K562 (cell line): ENCODE results near the gene MINPP1. TPM values are rescaled to one million over a fixed set of nuclear protein-coding genes. Genes with fewer than 3 reads are reported as not detected.

Experiments
- CEBPB ChIP-seq: fragments of 450-650 bp; IDR thresholded peaks from 2 replicates; pipeline ENCODE4 v1.6.1; 2016; ENCODE audit warnings: missing genetic modification characterization, missing compliant biosample characterization
- CEBPG ChIP-seq, 3 experiments: fragments of 200-800 bp in 1 of 3; sonication (Bioruptor generic) in 1 of 3; sonication (generic) in 1 of 3; formaldehyde crosslinking in 1 of 3; IDR thresholded peaks in 2 of 3; conservative IDR thresholded peaks in 1 of 3; 2 replicates each; pipeline versions ENCODE4 v1.6.1 to v1.8.0; 2016 to 2022; ENCODE audit warnings: missing compliant biosample characterization in 2 of 3, missing genetic modification characterization in 2 of 3, mild to moderate bottlenecking in 1 of 3, missing genetic modification reagents in 1 of 3
- CREB3 ChIP-seq: fragments of 450-650 bp; conservative IDR thresholded peaks from 2 replicates; pipeline ENCODE4 v1.6.1; 2016; ENCODE audit warnings: missing genetic modification characterization, low read depth, mild to moderate bottlenecking, missing compliant biosample characterization, moderate library complexity
- E2F6 ChIP-seq, 2 experiments: IDR thresholded peaks; 2 replicates each; pipeline ENCODE4 v1.6.1; 2011; ENCODE audit warnings: borderline replicate concordance in 1 of 2, control low read depth in 1 of 2, low read depth in 1 of 2, low read length in 1 of 2, mild to moderate bottlenecking in 1 of 2, mixed read lengths in 1 of 2, moderate library complexity in 1 of 2; ENCODE audit not compliant: insufficient read depth in 1 of 2, insufficient read length in 1 of 2, poor library complexity in 1 of 2, severe bottlenecking in 1 of 2; ENCODE audit errors: extremely low read depth in 1 of 2
- HES1 ChIP-seq: fragments of 450-650 bp; IDR thresholded peaks from 2 replicates; pipeline ENCODE4 v1.6.1; 2016; ENCODE audit warnings: low read depth, mild to moderate bottlenecking, moderate library complexity
- KDM2B ChIP-seq: fragments of 250-450 bp; sonication (Bioruptor Pico); IDR thresholded peaks from 2 replicates; pipeline ENCODE4 v1.8.0; 2021; ENCODE audit warnings: mild to moderate bottlenecking, moderate library complexity
- KHSRP ChIP-seq: fragments of 450-650 bp; IDR thresholded peaks from 2 replicates; pipeline ENCODE4 v1.6.1; 2017
- MECOM ChIP-seq: fragments of 250-450 bp; sonication (Bioruptor Pico); IDR thresholded peaks from 2 replicates; pipeline ENCODE4 v1.8.0; 2022; ENCODE audit warnings: inconsistent platforms
- MYBL2 ChIP-seq, 2 experiments: fragments of 450-650 bp in 1 of 2; sonication (generic) in 1 of 2; formaldehyde crosslinking in 1 of 2; IDR thresholded peaks; 2 replicates each; pipeline versions ENCODE4 v1.6.1 to v1.8.1; 2017 to 2022; ENCODE audit warnings: borderline replicate concordance in 1 of 2, inconsistent platforms in 1 of 2, low read depth in 1 of 2, mild to moderate bottlenecking in 1 of 2, missing genetic modification reagents in 1 of 2, moderate library complexity in 1 of 2
- NFIX ChIP-seq: fragments of 250-450 bp; sonication (Bioruptor Pico); IDR thresholded peaks from 2 replicates; pipeline ENCODE4 v1.4.0; 2020; ENCODE audit warnings: low read depth, mild to moderate bottlenecking, moderate library complexity
- RFX5 ChIP-seq: IDR thresholded peaks from 2 replicates; pipeline ENCODE4 v1.6.1; 2011; ENCODE audit warnings: low read depth, mild to moderate bottlenecking, improper control_type of control experiment, low read length
- SIRT6 ChIP-seq: IDR thresholded peaks from one replicate; pipeline ENCODE4 v1.6.1; 2012; ENCODE audit warnings: low read depth, mild to moderate bottlenecking, control low read depth, inconsistent platforms, low read length, moderate library complexity
- TBL1XR1 ChIP-seq, 2 experiments: IDR thresholded peaks; 2 replicates each; pipeline ENCODE4 v1.6.1; 2012; ENCODE audit warnings: improper control_type of control experiment in 2 of 2, low read length in 2 of 2, mild to moderate bottlenecking in 1 of 2
- TFAP4 ChIP-seq: sonication (generic); formaldehyde crosslinking; IDR thresholded peaks from 2 replicates; pipeline ENCODE4 v1.8.0; 2022; ENCODE audit warnings: missing genetic modification reagents, mild to moderate bottlenecking, moderate library complexity, borderline replicate concordance
- TFE3 ChIP-seq: fragments of 450-650 bp; formaldehyde crosslinking; IDR thresholded peaks from 2 replicates; pipeline ENCODE4 v1.4.0; 2020; ENCODE audit warnings: mild to moderate bottlenecking, mixed read lengths
- ZNF232 ChIP-seq: sonication (generic); formaldehyde crosslinking; IDR thresholded peaks from 2 replicates; pipeline ENCODE4 v1.8.0; 2022; ENCODE audit warnings: mild to moderate bottlenecking, missing genetic modification reagents
- ZNF518B ChIP-seq: fragments of 250-450 bp; sonication (Bioruptor Pico); IDR thresholded peaks from 2 replicates; pipeline ENCODE4 v1.5.0; 2021; ENCODE audit warnings: mild to moderate bottlenecking, moderate library complexity
- ZNF586 ChIP-seq: fragments of 450-650 bp; formaldehyde crosslinking; conservative IDR thresholded peaks from 2 replicates; pipeline ENCODE4 v1.4.0; 2020; ENCODE audit warnings: mild to moderate bottlenecking, moderate library complexity
- polyA plus RNA-seq, 8 experiments: library from polyadenylated mRNA; depleted of rRNA in 4 of 8; stranded (reverse) in 5 of 8; unstranded in 3 of 8; fragments of >200 nt; fragmentation: Nextera tagmentation in 2 of 8; fragmentation: Illumina TruSeq in 1 of 8; extraction: Ambion mirVana in 2 of 8; extraction: Trizol in 1 of 8; gene quantifications; 2 replicates each; pipeline versions ENCODE4 v1.2.1 to v1.2.3, GENCODE V29; 2011 to 2014; ENCODE audit warnings: inconsistent platforms in 1 of 8, missing spikeins in 1 of 8
- total RNA-seq, 7 experiments: library from RNA; depleted of rRNA in 6 of 7; stranded (reverse); fragments of >200 nt in 6 of 7; fragmentation: Illumina TruSeq in 2 of 7; extraction: Trizol in 2 of 7; gene quantifications; 2 replicates each; pipeline versions ENCODE4 v1.2.1 to v1.2.3, GENCODE V29; 2011 to 2021; ENCODE audit warnings: low replicate concordance in 1 of 7

The MINPP1 gene
- total and polyA plus RNA-seq, 9 of the 15 experiments (the other 6 are each of a cell fraction or from before 2014, with no cell fraction given): 11.5 to 44.5 (median 27.1) TPM

- TF ChIP-seq CEBPB (tag) (peak; percentile 97), SIRT6 (no peak), CEBPG (CRISPR knock-in tag; IDR thresholded peaks at IDR 0.05) (peak; percentile 93), CEBPG (tag; conservative IDR thresholded peaks at IDR 0.05 in 1 of 2, IDR thresholded peaks at IDR 0.05 in 1 of 2) (peak; percentile 97 to 98), TFE3 (no peak), HES1 (no peak), ZNF232 (CRISPR knock-in tag) (no peak), TBL1XR1 (IDR thresholded peaks at IDR 0.05; ENCODE audit: low read length in 2 of 2) (peak in 1 of 2 experiments; percentile 82; a peak in 2 of 4 replicates), RFX5 (no peak), ZNF586 (CRISPR knock-in tag) (no peak), KDM2B (no peak), CREB3 (tag) (no peak), E2F6 (IDR thresholded peaks at IDR 0.05; ENCODE audit: borderline replicate concordance in 1 of 2, extremely low read depth in 1 of 2, insufficient read depth in 1 of 2, insufficient read length in 1 of 2, low read depth in 1 of 2, low read length in 1 of 2, poor library complexity in 1 of 2, severe bottlenecking in 1 of 2) (no peak), MECOM (CRISPR knock-in tag) (0 out of 2 replicates have a peak, but pooled peaks have one; percentile 57), ZNF518B (no peak), MYBL2 (IDR thresholded peaks at IDR 0.05; ENCODE audit: low read depth) (peak; percentile 31; the same call in 1 of the 2 replicates), MYBL2 (CRISPR knock-in tag; IDR thresholded peaks at IDR 0.05; ENCODE audit: borderline replicate concordance) (no peak), TFAP4 (CRISPR knock-in tag) (no peak), KHSRP (no peak), NFIX (CRISPR knock-in tag) (no peak)
Observed at GRCh38 chr10:87500646-87501048, 4.0 kb upstream of the MINPP1 start (continued).
